T-helper 1 cell treated with Interleukin-12 subunit alpha and Interleukin-12 subunit beta and Interleukin-4 antibody, amounts not matched to agents 30 ng/mL and 1 ng/mL, for 36 hours (primary cell): Measurements from ENCODE around the gene PAPPA2. TPM values are rescaled to one million over a fixed set of nuclear protein-coding genes. Genes with fewer than 3 reads are reported as not detected.
"Not testable (repeated sequence)": the region's sequence is repeated elsewhere in the genome, so short reads cannot be mapped to it uniquely, and the experiment has no call there.

ENCODE experiments used
- intact Hi-C: fragments of 100-400 bp; cut with micrococcal nuclease; formaldehyde crosslinking; loops from one replicate; pipeline ENCODE4 v1.15.1; 2024
- total RNA-seq: library from RNA; stranded (reverse); gene quantifications from 2 replicates; pipeline ENCODE4 v1.2.3, GENCODE V29; 2022

The PAPPA2 gene
- total RNA-seq, 1 donor from 2014 or later = 0.12 TPM

DNA sequence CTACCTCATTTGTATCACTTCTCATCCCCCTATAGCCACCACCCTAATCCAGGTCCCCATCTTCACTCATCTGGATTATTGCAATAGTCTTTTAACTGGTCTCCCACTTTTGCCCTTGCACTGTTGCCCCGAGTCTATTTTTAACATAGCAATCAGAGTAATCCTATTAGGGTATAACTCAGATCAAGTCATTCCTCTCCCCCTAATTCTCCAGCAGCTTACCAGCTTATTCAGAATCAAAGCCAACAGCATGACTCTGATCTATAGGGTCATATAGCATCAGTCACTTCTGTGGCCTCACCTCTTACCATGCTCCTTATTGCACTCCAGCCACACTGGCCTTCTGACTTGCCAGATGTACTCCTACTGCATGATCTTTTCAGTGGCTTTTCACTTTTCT, 140.7 kb downstream of the PAPPA2 start:
- intact Hi-C loops = no loop called here

GRCh38 chr1:176604461-176604860, 141.5 kb downstream of the PAPPA2 start:
- intact Hi-C loops = no loop called here

- intact Hi-C loops = no loop called here
Measured at GRCh38 chr1:176605176-176605575, 142.2 kb downstream of the PAPPA2 start.

DNA sequence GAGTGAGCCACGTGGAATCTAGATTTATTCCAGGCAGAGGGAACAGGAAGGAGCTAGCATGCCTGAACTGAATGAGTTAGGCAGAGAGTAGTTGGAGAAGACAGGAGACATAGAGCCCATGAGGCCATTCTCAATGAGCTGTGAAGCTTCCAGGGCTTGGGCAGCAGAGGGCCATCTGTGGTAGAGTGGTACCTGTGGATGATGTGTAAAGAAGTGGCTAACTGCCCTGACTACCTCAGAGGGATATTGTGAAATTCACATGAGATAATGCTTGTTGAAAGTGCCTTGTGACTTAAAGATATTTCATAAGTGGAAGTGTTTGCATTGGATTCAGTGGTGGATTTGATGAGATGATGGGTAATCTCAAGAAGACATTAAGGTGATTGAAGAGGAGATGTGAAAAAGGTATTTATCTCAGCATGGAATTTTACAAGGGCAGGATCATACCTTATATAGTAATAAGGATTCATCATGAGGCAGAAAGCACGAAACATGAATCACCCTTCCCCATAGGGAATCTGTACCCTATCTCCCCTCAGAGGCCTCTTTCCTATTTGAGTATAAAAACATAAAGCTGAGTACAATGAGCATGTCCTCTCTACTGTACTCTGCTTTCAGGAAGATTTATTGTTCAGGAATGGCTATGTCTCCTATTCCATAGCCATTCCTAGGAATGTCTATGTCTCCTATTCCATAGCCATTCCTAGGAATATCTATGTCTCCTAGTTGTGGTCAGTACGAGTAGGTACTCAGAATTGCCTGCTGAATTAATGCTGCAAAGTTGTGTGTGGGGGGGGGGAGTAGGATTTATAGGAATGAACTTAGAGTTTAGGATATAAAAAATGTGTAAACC, 146.8 kb downstream of the PAPPA2 start:
- intact Hi-C loops = no loop called here

DNA sequence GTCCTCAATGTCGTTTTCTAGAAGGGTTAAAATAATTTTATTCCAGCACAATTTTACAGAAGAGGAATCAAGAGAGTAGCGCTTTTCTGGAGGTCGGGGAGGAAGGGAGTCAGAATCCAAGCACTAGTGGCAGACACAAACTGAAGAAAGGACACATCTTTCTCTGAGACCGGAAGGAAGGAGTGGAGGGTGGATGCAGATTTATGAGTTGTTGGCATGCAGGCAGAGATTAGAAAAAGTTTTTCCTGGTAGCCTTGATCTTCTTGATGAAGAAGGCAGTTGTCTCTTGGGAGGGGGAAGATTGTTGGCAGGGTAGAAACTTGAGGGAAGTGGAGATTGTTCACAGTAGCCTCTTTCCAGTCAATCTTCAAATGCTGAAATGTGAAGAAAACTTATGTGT, 149.8 kb downstream of the PAPPA2 start:
- intact Hi-C loops = no loop called here

- intact Hi-C loops = no loop called here
Measured at GRCh38 chr1:176617881-176618280, 154.9 kb downstream of the PAPPA2 start.

- intact Hi-C loops = no loop called here
Measured at GRCh38 chr1:176619261-176619660, 156.3 kb downstream of the PAPPA2 start.

- intact Hi-C loops = no loop called here
Measured at GRCh38 chr1:176625365-176625764, 162.4 kb downstream of the PAPPA2 start.

DNA sequence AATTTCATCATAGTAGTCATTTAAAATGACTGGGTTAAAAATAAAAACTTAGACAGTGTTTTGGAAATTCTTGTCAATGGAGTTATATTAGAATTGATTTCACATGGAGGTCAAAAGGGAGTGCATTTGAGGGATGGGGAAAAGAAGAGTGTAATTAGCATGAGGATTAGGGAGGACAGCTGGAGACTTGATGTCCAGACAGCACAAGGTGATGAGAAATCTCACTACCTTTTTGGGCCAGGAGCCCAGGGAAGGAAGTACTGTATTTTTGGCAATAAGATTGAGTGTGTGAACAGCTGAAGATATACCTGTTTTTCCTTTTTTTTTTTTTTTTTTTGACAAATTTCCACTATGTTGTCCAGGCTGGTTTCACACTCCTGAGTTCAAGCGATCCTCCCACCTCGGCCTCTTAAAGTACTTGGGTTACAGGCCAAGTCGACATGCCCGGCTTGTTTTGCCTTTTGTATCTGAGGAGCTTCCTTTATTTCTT, 163.6 kb downstream of the PAPPA2 start:
- intact Hi-C loops = no loop called here

GRCh38 chr1:176628775-176629174, 165.8 kb downstream of the PAPPA2 start:
- intact Hi-C loops = no loop called here

GRCh38 chr1:176634733-176635132, 171.8 kb downstream of the PAPPA2 start:
- intact Hi-C loops = not testable (repeated sequence)

DNA sequence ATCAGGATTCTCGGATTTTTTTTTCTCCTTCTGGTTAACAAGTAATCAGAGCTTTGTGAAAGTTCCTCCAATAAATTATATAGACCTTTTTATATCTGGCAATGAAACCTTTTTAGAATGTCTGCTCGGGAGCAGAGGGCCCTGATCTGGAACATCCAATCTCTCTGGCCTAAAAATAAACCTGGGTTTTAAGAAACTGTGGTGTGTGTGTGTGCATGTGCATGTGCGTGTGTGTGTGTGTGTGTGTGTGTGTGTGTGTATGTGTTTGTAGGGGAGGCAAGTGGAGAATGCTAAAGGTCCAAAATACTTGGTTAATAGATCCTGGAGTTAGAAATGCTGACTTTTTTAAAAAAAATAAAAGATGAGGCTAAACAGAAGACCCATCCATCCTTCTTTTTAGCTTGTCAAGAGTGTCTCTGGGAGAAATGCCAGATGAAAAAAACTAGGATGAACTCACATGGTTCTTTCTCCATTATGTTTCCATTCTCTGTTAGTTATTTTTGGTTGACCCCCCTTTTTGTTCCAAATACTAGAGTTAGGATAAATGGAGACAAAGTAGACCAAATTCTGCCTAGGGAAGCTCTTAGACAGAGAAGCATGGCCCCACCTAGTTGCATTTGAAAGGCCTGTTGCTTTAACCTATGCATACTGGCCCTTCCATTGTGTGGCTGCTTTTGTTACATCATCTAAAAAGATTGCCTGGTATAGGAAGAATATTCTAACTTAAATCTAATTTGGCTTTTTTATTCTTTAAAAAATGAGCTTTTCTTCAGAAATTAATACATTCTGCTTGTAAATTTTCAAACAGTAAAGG, 175.9 kb downstream of the PAPPA2 start:
- intact Hi-C loops = no loop called here

- intact Hi-C loops = no loop called here
Measured at GRCh38 chr1:176643536-176643935, 180.6 kb downstream of the PAPPA2 start.

GRCh38 chr1:176648556-176648955, 185.6 kb downstream of the PAPPA2 start:
- intact Hi-C loops = no loop called here

- intact Hi-C loops = no loop called here
Measured at GRCh38 chr1:176656257-176656995, 193.5 kb downstream of the PAPPA2 start.

DNA sequence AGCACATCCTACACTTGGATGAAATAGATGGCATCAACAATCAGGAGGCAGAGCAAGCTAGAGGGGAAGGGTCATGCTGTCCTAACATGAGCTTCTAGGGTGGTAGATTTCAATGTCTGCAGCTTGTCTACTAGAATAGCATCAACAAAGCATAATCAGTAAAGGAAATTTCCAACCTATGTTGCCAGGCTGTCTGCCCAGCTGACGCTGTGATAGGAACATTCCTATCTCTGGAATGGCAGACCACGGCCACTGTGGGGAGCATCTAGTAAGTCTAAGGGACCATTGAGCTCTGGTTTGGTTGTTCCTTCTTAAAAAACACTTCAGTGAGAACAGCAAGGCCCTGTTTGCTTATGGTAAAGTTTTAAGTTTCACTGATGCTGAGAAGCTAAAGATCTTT, 206.8 kb downstream of the PAPPA2 start:
- intact Hi-C loops = no loop called here

DNA sequence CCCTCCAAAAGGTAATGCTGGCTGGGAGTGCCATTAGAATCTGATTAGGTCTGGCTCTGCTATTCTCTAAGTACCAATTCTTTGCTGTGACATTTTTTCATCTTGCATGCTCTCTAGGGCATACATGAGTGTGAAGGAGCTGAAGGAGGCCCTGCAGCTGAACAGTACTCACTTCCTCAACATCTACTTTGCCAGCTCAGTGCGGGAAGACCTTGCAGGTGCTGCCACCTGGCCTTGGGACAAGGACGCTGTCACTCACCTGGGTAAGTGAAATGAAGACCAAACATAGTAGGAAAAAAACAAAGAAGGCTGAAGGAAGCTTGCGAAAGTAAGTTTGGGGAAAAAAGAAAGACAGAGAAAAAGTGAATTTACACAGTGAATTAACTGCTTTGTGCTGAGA, 207.9 kb downstream of the PAPPA2 start:
- intact Hi-C loops = no loop called here

- intact Hi-C loops = no loop called here
Measured at GRCh38 chr1:176682830-176683535, 220.0 kb downstream of the PAPPA2 start.

DNA sequence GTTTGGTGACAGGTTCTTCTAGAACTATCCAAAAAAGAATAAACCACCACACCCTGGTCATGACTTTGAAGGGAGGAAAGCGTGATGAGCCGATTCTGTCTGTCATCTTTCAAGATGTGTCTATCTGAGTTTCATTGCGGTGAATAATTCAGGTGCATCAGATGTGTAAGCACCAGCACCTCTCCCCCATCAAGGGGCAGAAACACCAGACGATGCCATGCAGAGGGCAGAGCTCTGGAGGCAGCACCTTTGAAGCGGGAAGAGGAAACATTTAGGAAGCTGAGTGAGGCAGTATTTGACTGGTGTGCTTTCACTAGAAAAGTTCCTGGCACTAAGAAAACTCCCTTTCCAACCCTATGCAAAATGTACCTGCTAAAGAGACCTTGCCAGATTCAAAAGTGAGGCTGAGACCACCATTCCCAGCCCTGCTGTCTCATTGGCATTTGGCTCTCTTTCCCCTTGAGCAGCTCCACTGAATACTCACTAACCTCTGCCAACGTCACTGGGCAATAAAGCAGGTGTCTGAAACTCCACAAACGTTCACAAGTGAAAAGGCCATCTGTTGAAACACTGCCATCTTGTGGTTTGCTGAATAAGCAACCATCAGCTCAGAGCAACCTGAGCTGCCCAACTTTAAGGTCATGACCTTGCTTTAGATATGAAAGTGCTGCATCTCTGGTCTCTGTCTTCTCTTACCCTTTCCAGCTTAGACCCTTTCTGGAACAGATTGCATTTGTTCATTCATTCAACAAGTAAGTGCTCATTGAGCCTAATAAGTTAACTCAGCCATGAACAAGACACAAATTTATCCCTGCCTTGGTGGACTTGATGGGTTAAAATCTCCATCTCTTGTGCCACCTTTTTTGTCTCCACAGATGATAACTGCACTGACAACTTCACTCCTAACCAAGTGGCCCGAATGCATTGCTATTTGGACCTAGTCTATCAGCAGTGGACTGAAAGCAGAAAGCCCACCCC, 228.6 kb downstream of the PAPPA2 start:
- intact Hi-C loops = loop anchor here (1.0 kb wide), 1 partner anchor 131 kb away; no protein-coding TSS in a partner anchor

DNA sequence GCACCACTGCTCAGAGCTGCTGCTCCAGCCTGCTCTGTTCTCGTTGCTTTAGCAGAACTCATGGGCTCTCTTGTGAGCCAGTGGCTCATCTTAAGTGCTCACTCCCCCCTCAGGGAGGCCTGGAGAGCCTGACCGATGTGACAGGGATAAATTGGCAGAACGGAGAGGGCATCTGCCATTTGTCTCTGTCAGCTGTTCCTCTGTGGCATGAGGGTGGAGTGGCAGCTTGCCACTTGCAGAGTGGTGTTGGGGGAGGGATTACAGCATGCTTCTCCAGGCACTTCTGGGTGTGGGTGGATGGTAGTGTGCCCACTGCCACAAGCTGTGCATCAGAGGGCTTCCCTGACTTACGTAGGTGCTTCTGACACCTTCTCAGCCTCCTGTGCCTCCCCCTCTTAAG, 229.5 kb downstream of the PAPPA2 start:
- intact Hi-C loops = no loop called here
